Upper lobe of left lung (tissue), 4 donors: Measurements from ENCODE around the gene FRAS1.

ENCODE experiments used
- POLR2AphosphoS5 ChIP-seq, 2 donors: sonication (generic); formaldehyde crosslinking; IDR thresholded peaks; one replicate each; pipeline ENCODE4 v1.5.1; 2017; ENCODE audit warnings: antibody characterized with exemption in 2 of 2
- TF ChIP-seq, protein P1 (sequence below), 6 experiments: fragments of 450-650 bp in 4 of 6; fragments of 200-600 bp in 2 of 6; sonication (generic) in 2 of 6; IDR thresholded peaks; one replicate each; pipeline ENCODE4 v1.5.1; 2016 to 2019; ENCODE audit warnings: antibody characterized with exemption in 6 of 6

DNA sequence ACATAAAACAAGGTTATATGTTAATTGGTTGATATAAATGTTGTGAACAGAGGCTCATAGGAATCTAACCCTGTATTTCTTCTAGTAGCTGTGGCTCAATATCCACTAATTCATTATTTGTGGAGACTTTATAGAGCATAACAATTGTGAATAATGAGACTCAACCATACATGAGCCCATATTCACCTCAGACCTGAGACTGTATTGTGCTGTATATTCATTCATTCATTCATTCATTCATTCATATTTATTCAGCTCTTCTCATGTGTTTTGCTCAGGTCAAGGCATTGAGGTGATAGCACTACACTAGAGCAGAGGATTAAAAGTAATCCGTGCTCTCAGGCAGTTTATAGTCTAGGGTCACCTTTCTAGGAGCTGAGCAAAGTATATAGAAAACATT lies 470.0 kb downstream of the FRAS1 start:
- TF ChIP-seq, protein P1, sequence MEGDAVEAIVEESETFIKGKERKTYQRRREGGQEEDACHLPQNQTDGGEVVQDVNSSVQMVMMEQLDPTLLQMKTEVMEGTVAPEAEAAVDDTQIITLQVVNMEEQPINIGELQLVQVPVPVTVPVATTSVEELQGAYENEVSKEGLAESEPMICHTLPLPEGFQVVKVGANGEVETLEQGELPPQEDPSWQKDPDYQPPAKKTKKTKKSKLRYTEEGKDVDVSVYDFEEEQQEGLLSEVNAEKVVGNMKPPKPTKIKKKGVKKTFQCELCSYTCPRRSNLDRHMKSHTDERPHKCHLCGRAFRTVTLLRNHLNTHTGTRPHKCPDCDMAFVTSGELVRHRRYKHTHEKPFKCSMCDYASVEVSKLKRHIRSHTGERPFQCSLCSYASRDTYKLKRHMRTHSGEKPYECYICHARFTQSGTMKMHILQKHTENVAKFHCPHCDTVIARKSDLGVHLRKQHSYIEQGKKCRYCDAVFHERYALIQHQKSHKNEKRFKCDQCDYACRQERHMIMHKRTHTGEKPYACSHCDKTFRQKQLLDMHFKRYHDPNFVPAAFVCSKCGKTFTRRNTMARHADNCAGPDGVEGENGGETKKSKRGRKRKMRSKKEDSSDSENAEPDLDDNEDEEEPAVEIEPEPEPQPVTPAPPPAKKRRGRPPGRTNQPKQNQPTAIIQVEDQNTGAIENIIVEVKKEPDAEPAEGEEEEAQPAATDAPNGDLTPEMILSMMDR (IDR thresholded peaks at IDR 0.05), result no peak
- TF ChIP-seq POLR2AphosphoS5 (IDR thresholded peaks at IDR 0.05), result no peak
